NB4 (cell line): ENCODE results near the gene FAAP20.

Experiments used
- CTCF ChIP-seq: IDR thresholded peaks from one replicate; pipeline ENCODE4 v1.5.1; 2012; ENCODE audit warnings: low read depth, low read length
- MYC ChIP-seq: IDR thresholded peaks from 2 replicates; pipeline ENCODE4 v1.6.1; 2011; ENCODE audit warnings: low read depth, low read length
- POLR2A ChIP-seq: IDR thresholded peaks from 2 replicates; pipeline ENCODE4 v1.6.1; 2011; ENCODE audit warnings: mild to moderate bottlenecking; ENCODE audit not compliant: insufficient read length; ENCODE audit errors: extremely low read depth
- TF ChIP-seq, protein P1 (sequence below): IDR thresholded peaks from 2 replicates; pipeline ENCODE4 v1.6.1; 2011; ENCODE audit warnings: low read depth, low read length

DNA sequence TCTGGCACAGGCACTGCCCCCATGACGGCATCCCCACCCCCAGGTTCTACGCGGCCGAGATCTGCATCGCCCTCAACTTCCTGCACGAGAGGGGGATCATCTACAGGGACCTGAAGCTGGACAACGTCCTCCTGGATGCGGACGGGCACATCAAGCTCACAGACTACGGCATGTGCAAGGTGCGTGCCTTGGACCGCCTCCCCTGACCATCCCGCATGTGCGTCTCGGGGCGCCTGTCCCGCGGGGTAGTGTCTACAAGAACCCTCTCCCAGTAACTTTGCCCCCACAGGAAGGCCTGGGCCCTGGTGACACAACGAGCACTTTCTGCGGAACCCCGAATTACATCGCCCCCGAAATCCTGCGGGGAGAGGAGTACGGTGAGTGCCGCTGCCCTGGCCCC lies 22.6 kb downstream of the FAAP20 start:
- TF ChIP-seq CTCF (no peak), POLR2A (no peak), MYC (no peak)
- TF ChIP-seq, protein P1, sequence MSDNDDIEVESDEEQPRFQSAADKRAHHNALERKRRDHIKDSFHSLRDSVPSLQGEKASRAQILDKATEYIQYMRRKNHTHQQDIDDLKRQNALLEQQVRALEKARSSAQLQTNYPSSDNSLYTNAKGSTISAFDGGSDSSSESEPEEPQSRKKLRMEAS, result no peak
